PC-3 (cell line): ENCODE results near the gene DCP1B. TPM values are rescaled to one million over a fixed set of nuclear protein-coding genes. Genes with fewer than 3 reads are reported as not detected.

ENCODE experiments used
- ATAC-seq: fragments of 200-7000 bp; cut with Tn5 transposase; 2 replicates; pipeline ENCODE4 v1.9.1; 2020; ENCODE audit warnings: mild to moderate bottlenecking, moderate library complexity
- BruUV-seq: library from RNA; stranded (reverse); fragments of 400-500 nt; replicated peaks from 2 replicates; lab custom pipeline; 2021; lab: Mats Ljungman, UMichigan
- CTCF ChIA-PET: fragments of 300-600 bp; sonication (Branson Sonifier 250); formaldehyde crosslinking; loops from one replicate; lab custom pipeline; 2022; ENCODE audit warnings: antibody characterized with exemption; lab: Charles Lee
- POLR2A ChIA-PET: fragments of 300-600 bp; sonication (Branson Sonifier 250); formaldehyde crosslinking; loops from one replicate; lab custom pipeline; 2022; ENCODE audit warnings: antibody characterized with exemption; ENCODE audit not compliant: unreplicated experiment; lab: Charles Lee
- DNase-seq: peaks from one replicate; pipeline ENCODE4 v3.0.0-alpha.2; 2015
- H2AFZ ChIP-seq: fragments of 300-600 bp; sonication (generic); 2 replicates; pipeline ENCODE4 v1.6.0; 2016; ENCODE audit warnings: antibody characterized with exemption, low read length
- H3F3A ChIP-seq: fragments of 300-600 bp; sonication (generic); one replicate; pipeline ENCODE4 v1.6.0; 2017; ENCODE audit warnings: antibody characterized with exemption, low read length, control low read depth, mild to moderate bottlenecking; ENCODE audit not compliant: unreplicated experiment
- H3K27ac ChIP-seq: fragments of 300-600 bp; sonication (generic); 2 replicates; pipeline ENCODE4 v1.5.1; 2016; ENCODE audit warnings: mild to moderate bottlenecking, low read length
- H3K27me3 ChIP-seq: fragments of 300-600 bp; sonication (generic); 2 replicates; pipeline ENCODE4 v1.6.1; 2016; ENCODE audit warnings: low read length, mixed read lengths
- H3K36me3 ChIP-seq: fragments of 300-600 bp; sonication (generic); 2 replicates; pipeline ENCODE4 v1.6.1; 2016; ENCODE audit warnings: low read depth, mixed run types, low read length, mixed read lengths
- H3K4me1 ChIP-seq: fragments of 300-600 bp; sonication (generic); 2 replicates; pipeline ENCODE4 v1.5.1; 2016; ENCODE audit warnings: low read length; ENCODE audit not compliant: insufficient read depth
- H3K4me2 ChIP-seq: fragments of 300-600 bp; sonication (generic); 2 replicates; pipeline ENCODE4 v1.6.0; 2016; ENCODE audit warnings: low read length
- H3K4me3 ChIP-seq: fragments of 300-600 bp; sonication (generic); 2 replicates; pipeline ENCODE4 v1.5.1; 2016; ENCODE audit warnings: mild to moderate bottlenecking, low read length, mixed read lengths
- H3K79me2 ChIP-seq: fragments of 300-600 bp; sonication (generic); 2 replicates; pipeline ENCODE4 v1.6.1; 2017; ENCODE audit warnings: low read length, mixed read lengths
- H3K9ac ChIP-seq: fragments of 300-600 bp; sonication (generic); 2 replicates; pipeline ENCODE4 v1.6.0; 2016; ENCODE audit warnings: mild to moderate bottlenecking, low read length
- H3K9me2 ChIP-seq: fragments of 300-600 bp; sonication (generic); replicated peaks from 2 replicates; pipeline ENCODE4 v1.6.1; 2016; ENCODE audit warnings: mixed run types, low read length, mixed read lengths
- H3K9me3 ChIP-seq: fragments of 300-600 bp; sonication (generic); 2 replicates; pipeline ENCODE4 v1.6.1; 2016; ENCODE audit warnings: low read length, mixed read lengths
- H4K20me1 ChIP-seq: fragments of 300-600 bp; sonication (generic); 2 replicates; pipeline ENCODE4 v1.6.1; 2016; ENCODE audit warnings: low read length, mixed read lengths
- EZH2 ChIP-seq: fragments of 300-600 bp; sonication (generic); IDR thresholded peaks from one replicate; pipeline ENCODE4 v1.6.1; 2017; ENCODE audit warnings: antibody characterized with exemption, mild to moderate bottlenecking, low read length; ENCODE audit not compliant: unreplicated experiment
- EZH2phosphoT487 ChIP-seq: fragments of 300-600 bp; sonication (generic); IDR thresholded peaks from 2 replicates; pipeline ENCODE4 v1.6.1; 2018; ENCODE audit warnings: mild to moderate bottlenecking, antibody characterized with exemption, low read length, borderline replicate concordance
- intact Hi-C: fragments of 100-400 bp; cut with micrococcal nuclease; formaldehyde crosslinking; loops from 2 replicates; pipeline ENCODE4 v1.9.0; 2023
- total RNA-seq: library from RNA; depleted of rRNA; stranded (reverse); fragments of >200 nt; gene quantifications from 2 replicates; pipeline ENCODE4 v1.2.3, GENCODE V29; 2014
- TF ChIP-seq, protein P1 (sequence below): fragments of 300-600 bp; sonication (generic); conservative IDR thresholded peaks from 2 replicates; pipeline ENCODE4 v1.5.1; 2017; ENCODE audit warnings: antibody characterized with exemption, low read depth, mild to moderate bottlenecking, low read length

DCP1B gene
- total RNA-seq, 1 experiment from 2014 or later = 4.9 TPM

- ATAC-seq = no peak
- CTCF ChIA-PET = no interaction called here
These were observed 85.4 kb downstream of the DCP1B start for GRCh38 chr12:1918884-1919236.

DNA sequence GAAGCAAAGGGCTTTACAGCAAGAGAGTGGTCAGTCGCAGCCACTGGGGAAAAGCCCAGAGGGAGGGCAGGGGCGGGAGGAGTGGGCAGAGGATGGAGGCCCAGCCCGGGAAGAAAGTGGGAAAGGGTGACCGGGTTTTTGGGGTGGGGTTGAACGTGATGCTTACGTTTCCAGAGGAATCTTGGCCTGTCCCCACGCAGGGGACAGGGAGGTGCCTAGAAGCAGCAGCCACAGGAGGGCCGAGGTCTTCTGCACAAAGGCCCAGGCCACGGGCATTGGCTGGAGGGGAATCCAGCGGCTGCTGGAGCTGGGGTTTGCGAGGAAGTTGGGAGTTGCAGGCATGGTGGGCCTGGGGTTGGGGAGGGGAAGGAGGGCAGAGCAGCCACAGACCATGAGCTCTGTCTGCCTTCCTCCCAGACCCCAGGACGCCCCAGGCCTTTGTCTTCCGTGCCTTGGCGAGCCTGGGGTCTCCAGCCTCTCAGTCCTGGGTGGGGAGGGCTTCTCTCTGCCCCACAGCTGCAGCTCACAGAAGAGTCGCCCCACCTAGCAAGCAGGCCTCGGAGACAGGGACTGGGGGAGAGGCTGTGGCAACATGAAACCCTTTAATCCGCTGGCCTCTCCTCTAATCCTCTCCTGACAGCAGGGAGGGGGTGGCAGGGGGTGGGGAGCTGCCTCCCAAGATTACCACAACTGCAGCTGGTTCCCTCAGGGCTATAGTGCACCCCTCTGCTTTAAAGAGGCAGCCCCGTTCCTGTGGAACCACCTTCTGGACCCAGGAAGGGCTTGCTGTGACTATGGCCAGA lies 86.0 kb downstream of the DCP1B start, which contains the start of gene CACNA2D4:
Gene CACNA2D4, minus strand, starts transcription at position 572 of the 803 bp plus-strand sequence. Its CDS starts 179 bp downstream, at position 393.
- no peak within 1 kb of the TSS for H3K4me3 ChIP-seq
- ChIA-PET CTCF (no interaction called here), POLR2A (no interaction called here)
- H3F3A ChIP-seq = no peaks in the 10 kb centered on the region
- H3K79me2 ChIP-seq = no peaks in the 10 kb centered on the region
- no peak within 1 kb of the TSS for H3K9ac ChIP-seq
- intact Hi-C loops = no loop called here
- H2AFZ ChIP-seq = no peak within 1 kb of the TSS
- H3K27me3 ChIP-seq = 0 out of 2 replicates have a peak, but pooled peaks cover 11% of the 10 kb centered on the region
- DNase-seq (no peak), ATAC-seq (no peak)
- no peaks in the 10 kb centered on the region for H3K9me2 ChIP-seq
- H3K36me3 ChIP-seq = no peaks in the 10 kb centered on the region
- TF ChIP-seq, protein P1, sequence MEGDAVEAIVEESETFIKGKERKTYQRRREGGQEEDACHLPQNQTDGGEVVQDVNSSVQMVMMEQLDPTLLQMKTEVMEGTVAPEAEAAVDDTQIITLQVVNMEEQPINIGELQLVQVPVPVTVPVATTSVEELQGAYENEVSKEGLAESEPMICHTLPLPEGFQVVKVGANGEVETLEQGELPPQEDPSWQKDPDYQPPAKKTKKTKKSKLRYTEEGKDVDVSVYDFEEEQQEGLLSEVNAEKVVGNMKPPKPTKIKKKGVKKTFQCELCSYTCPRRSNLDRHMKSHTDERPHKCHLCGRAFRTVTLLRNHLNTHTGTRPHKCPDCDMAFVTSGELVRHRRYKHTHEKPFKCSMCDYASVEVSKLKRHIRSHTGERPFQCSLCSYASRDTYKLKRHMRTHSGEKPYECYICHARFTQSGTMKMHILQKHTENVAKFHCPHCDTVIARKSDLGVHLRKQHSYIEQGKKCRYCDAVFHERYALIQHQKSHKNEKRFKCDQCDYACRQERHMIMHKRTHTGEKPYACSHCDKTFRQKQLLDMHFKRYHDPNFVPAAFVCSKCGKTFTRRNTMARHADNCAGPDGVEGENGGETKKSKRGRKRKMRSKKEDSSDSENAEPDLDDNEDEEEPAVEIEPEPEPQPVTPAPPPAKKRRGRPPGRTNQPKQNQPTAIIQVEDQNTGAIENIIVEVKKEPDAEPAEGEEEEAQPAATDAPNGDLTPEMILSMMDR = no peak
- TF ChIP-seq EZH2phosphoT487 (no peak), EZH2 (no peak)
- H3K4me2 ChIP-seq = no peak within 1 kb of the TSS
- H3K27ac ChIP-seq = no peak within 1 kb of the TSS
- no peaks in the 10 kb centered on the region for H3K9me3 ChIP-seq
- no peaks in the 10 kb centered on the region for H4K20me1 ChIP-seq
- no TSS peak for BruUV-seq
- H3K4me1 ChIP-seq = no peaks in the 10 kb centered on the region

More at GRCh38 chr12:1918884-1919236, 85.4 kb downstream of the DCP1B start:
- no peak for DNase-seq
- H3K4me3 ChIP-seq = no peak overlapping the region
- no peak overlapping the region for H3K4me2 ChIP-seq
- no peak overlapping the region for H3K9ac ChIP-seq
- no peak overlapping the region for H2AFZ ChIP-seq
- H3K4me1 ChIP-seq = no peaks in the 10 kb centered on the region
- TF ChIP-seq, protein P1 = no peak
- TF ChIP-seq EZH2 (no peak), EZH2phosphoT487 (no peak)
- no peaks in the 10 kb centered on the region for H3K9me2 ChIP-seq
- H3F3A ChIP-seq = no peaks in the 10 kb centered on the region
- no peaks in the 10 kb centered on the region for H3K9me3 ChIP-seq
- H3K27ac ChIP-seq = no peak overlapping the region
- 0 out of 2 replicates have a peak, but pooled peaks cover 11% of the 10 kb centered on the region for H3K27me3 ChIP-seq
- intact Hi-C loops = no loop called here
- no peaks in the 10 kb centered on the region for H4K20me1 ChIP-seq
- no TSS peak for BruUV-seq
- POLR2A ChIA-PET = no interaction called here
- H3K36me3 ChIP-seq = no peaks in the 10 kb centered on the region
- H3K79me2 ChIP-seq = no peaks in the 10 kb centered on the region
